Fibroblast of mammary gland (primary cell): ENCODE data around the gene IFT52.

Experiments
- DNase-seq: peaks from one replicate; pipeline ENCODE4 v3.0.0-alpha.2; 2010; ENCODE audit warnings: low read depth
- H3K4me3 ChIP-seq: 2 replicates; pipeline ENCODE4 v1.5.1; 2011; ENCODE audit warnings: low read depth, mild to moderate bottlenecking, low read length, moderate library complexity; ENCODE audit not compliant: control insufficient read depth
- TF ChIP-seq, protein P1 (sequence below): conservative IDR thresholded peaks from 2 replicates; pipeline ENCODE4 v1.5.1; 2011; ENCODE audit warnings: low read depth, low read length, inconsistent platforms; ENCODE audit not compliant: control insufficient read depth, insufficient read depth

The IFT52 gene

DNA sequence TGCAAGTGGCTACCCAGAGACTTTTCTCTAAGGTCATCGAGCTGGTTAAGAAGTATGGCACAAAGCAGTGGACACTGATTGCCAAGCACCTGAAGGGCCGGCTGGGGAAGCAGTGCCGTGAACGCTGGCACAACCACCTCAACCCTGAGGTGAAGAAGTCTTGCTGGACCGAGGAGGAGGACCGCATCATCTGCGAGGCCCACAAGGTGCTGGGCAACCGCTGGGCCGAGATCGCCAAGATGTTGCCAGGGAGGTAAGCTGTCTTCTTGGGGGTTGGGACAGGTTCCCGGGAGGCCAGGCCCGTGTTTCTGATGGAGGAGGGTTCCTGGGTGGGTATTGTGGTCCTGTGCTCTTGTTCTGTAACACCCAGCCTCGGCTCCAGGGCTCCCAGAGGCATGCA, 96.1 kb downstream of the IFT52 start:
- TF ChIP-seq, protein P1, sequence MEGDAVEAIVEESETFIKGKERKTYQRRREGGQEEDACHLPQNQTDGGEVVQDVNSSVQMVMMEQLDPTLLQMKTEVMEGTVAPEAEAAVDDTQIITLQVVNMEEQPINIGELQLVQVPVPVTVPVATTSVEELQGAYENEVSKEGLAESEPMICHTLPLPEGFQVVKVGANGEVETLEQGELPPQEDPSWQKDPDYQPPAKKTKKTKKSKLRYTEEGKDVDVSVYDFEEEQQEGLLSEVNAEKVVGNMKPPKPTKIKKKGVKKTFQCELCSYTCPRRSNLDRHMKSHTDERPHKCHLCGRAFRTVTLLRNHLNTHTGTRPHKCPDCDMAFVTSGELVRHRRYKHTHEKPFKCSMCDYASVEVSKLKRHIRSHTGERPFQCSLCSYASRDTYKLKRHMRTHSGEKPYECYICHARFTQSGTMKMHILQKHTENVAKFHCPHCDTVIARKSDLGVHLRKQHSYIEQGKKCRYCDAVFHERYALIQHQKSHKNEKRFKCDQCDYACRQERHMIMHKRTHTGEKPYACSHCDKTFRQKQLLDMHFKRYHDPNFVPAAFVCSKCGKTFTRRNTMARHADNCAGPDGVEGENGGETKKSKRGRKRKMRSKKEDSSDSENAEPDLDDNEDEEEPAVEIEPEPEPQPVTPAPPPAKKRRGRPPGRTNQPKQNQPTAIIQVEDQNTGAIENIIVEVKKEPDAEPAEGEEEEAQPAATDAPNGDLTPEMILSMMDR = no peak
- H3K4me3 ChIP-seq = no peak overlapping the region
- no peak for DNase-seq

DNA sequence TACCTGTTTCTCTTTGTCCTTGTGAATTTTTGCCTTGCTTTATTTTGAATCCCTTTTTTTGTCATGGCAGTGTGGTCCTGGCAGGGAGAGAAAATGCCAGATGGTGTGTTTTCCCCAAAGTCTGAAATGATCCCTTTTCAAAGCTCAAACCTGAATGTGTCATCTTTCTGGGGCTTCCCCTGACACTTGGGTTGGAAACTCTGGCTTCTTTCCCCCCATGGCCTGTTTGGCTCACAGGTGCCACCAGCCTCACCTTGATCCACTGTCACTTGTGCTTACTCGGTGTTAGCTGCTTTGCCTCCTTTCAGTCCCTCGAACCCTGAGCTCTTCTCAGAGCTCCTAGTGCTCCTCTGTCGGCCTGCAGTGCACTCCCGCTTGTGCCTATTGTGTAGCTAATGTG, 98.4 kb downstream of the IFT52 start:
- H3K4me3 ChIP-seq = no peak overlapping the region
- DNase-seq = no peak
- TF ChIP-seq, protein P1 = no peak

DNA sequence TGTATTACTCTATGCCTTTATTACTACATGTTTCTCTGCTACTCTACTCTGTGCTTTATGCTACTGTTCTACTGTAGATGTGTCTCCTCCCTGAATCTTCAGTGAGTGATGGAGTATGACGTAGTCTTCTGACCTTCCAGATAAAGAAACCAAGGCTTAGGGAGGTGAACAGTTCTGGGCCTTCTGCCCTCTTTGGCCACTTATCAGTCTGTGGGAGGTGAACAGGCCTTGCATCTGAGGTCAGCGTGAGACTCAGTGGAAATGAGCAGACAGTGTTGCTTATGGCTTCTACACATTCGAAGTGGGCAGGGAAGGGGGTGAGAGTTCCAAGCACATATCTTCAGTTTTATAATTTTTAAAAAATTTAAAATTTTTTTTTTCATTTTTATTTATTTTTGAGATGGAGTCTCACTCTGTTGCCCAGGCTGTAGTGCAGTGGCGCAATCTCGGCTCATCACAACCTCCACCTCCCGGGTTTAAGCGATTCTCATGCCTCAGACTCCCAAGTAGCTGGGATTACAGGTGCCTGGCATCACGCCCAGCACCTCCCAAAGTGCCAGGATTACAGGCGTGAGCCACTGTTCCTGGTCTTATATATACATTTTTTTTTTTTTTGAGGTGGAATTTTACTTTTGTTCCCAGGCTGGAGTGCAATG, 100.3 kb downstream of the IFT52 start:
- no peak for DNase-seq
- TF ChIP-seq, protein P1 = no peak
- H3K4me3 ChIP-seq = no peak overlapping the region

DNA sequence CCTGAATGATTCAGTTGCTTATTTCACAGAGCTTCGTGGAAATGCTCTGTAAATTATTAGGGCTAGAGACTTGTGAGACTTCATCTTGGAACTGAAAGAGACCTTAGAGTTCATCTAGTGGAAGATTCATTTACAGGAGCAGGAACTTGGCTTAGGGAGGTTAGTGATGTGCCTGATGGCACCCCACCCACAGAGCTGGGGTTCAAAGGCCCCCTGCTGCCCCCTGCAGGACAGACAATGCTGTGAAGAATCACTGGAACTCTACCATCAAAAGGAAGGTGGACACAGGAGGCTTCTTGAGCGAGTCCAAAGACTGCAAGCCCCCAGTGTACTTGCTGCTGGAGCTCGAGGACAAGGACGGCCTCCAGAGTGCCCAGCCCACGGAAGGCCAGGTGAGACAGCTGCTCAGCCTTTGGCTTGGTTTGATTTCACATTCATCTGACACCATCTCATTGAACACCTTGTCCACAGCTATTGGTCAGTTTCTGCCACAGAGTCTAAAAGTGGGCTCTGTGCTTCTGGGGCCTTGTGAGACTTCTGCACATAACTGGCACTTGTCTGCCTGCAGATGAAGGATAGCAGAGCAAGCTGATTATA, 101.3 kb downstream of the IFT52 start:
- no peak overlapping the region for H3K4me3 ChIP-seq
- DNase-seq = peak; percentile 46
- TF ChIP-seq, protein P1 = peak; percentile 66

DNA sequence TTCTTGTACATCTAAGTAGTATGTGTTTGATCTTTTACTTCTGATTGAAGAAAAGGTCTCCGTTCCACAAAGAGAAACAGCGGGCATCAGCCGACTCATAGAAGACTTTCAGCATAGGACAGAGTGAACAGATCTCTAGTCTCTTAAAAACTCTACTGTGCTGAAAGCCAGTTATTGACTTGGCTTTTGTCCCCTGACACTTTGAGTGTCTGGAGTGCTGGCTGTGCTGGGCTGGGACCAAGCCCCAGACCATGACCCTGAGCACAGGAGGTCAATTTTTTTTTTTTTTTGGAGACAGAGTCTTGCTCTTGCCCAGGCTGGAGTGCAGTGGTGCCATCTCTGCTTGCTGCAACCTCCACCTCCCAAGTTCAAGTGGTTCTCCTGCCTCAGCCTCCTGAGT, 104.0 kb downstream of the IFT52 start:
- TF ChIP-seq, protein P1 = no peak
- no peak overlapping the region for H3K4me3 ChIP-seq
- DNase-seq = no peak

DNA sequence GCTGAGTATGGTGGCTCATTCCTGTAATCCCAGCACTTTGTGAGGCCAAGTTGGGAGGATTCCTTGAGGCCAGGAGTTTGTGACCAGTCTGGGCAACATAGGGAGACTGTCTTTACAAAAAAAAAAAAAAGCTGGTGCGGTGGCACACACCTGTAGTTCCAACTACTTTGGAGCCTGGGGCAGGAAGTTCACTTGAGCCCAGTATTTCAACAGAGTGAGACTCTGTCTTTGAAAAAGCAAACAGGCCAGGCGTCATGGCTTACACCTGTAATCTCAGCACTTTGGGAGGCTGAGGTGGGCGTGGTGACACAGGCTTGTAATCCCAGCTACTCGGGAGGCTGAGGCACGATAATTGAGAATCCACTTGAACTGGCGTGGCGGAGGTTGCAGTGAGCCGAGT, 104.8 kb downstream of the IFT52 start:
- DNase-seq = no peak
- TF ChIP-seq, protein P1 = no peak
- no peak overlapping the region for H3K4me3 ChIP-seq
